Heart right ventricle (tissue), 16 donors: ENCODE data around the gene RAD23B. TPM values are rescaled to one million over a fixed set of nuclear protein-coding genes. Genes with fewer than 3 reads are reported as not detected.

Experiments used
- ATAC-seq, 8 donors: fragments of 200-7000 bp; cut with Tn5 transposase; one replicate each; pipeline ENCODE4 v1.9.1; 2020; ENCODE audit warnings: mild to moderate bottlenecking in 8 of 8, moderate library complexity in 8 of 8, moderate number of reproducible peaks in 1 of 8
- DNase-seq, 2 donors: peaks; one replicate each; pipeline ENCODE4 v3.0.0-alpha.2; 2020
- H3K27ac ChIP-seq, 10 donors: fragments of 200-600 bp; sonication (generic) in 2 of 10; one replicate each; pipeline versions ENCODE4 v1.5.0 to v1.8.0; 2020 to 2022; ENCODE audit warnings: mild to moderate bottlenecking in 3 of 10
- H3K27me3 ChIP-seq, 7 donors: fragments of 200-600 bp; one replicate each; pipeline ENCODE4 v1.8.0; 2021 to 2022; ENCODE audit warnings: mild to moderate bottlenecking in 2 of 7
- H3K36me3 ChIP-seq, 9 donors: fragments of 200-600 bp; sonication (generic) in 1 of 9; one replicate each; pipeline versions ENCODE4 v1.5.0 to v1.8.0; 2020 to 2022; ENCODE audit warnings: mild to moderate bottlenecking in 2 of 9
- H3K4me1 ChIP-seq, 9 donors: fragments of 200-600 bp; sonication (generic) in 1 of 9; one replicate each; pipeline versions ENCODE4 v1.5.0 to v1.8.0; 2020 to 2022; ENCODE audit warnings: mild to moderate bottlenecking in 4 of 9
- H3K4me3 ChIP-seq, 10 donors: fragments of 200-600 bp; sonication (generic) in 2 of 10; one replicate each; pipeline versions ENCODE4 v1.5.0 to v1.8.0; 2020 to 2022; ENCODE audit warnings: mild to moderate bottlenecking in 7 of 10, moderate library complexity in 2 of 10
- H3K9me3 ChIP-seq, 11 donors: fragments of 200-600 bp in 10 of 11; sonication (generic) in 2 of 11; one replicate each; pipeline versions ENCODE4 v1.5.0 to v1.8.0; 2013 to 2022; ENCODE audit warnings: mild to moderate bottlenecking in 2 of 11, control low read depth in 1 of 11, moderate library complexity in 1 of 11
- CTCF ChIP-seq, 9 donors: fragments of 200-600 bp; sonication (generic) in 2 of 9; IDR thresholded peaks; one replicate each; pipeline versions ENCODE4 v1.5.0 to v1.8.0; 2021 to 2022; ENCODE audit warnings: antibody characterized with exemption in 9 of 9, mild to moderate bottlenecking in 5 of 9, moderate library complexity in 1 of 9
- WGBS, 2 donors: extraction: QIAGEN DNeasy Blood & Tissue Kit; methylation state at CpG; one replicate each; pipeline ENCODE4 v1.1.7; 2013; ENCODE audit warnings: inconsistent platforms in 1 of 2; 5-methylcytosine and 5-hydroxymethylcytosine counted together
- intact Hi-C, 10 donors: fragments of 100-400 bp; cut with DNase I; formaldehyde crosslinking; loops; one replicate each; pipeline versions ENCODE4 v1.11.1 to v1.14.2; 2022
- polyA plus RNA-seq, 2 donors: library from polyadenylated mRNA; stranded (reverse); fragments of 200-250 nt; gene quantifications; one replicate each; pipeline ENCODE4 v1.2.3, GENCODE V29; 2013
- total RNA-seq, 10 donors: library from RNA; stranded (reverse); fragmentation: NEBNext Ultra II Directional in 3 of 10; extraction: Animal tissue kit (Norgen Biotek cat#: 25700) in 3 of 10; gene quantifications; one replicate each; pipeline versions ENCODE4 v1.2.1 to v1.2.4, GENCODE V29; 2021 to 2023
- donor health status: Arrhythmogenic right ventricular cardiomyopathy.
- donor health status: ischemic (EF 13 %, LVEDD 7.1; RV severe dilation, severe dysfunction).
- donor health status: healthy with polysubstance abuse.
- donor health status: DM: no; HTN: yes; CAD: no.
- donor health status: DM: no; HTN: no; CAD: no.
- donor health status: ischemic (EF 25% LVEDD 6.9; RV normal size, moderate dysfunction).
- donor health status: ischemic (EF 25% LVEDD 5.7; RV mildly dilated, moderate dysfunction).
- donor health status: healthy.
- donor health status: DM: yes; HTN: yes; CAD: no.
- donor health status: Ischemic cardiomyopathy.
- donor health status: ischemic (EF 35%, LVEDD 5.7; RV mildly dilated, moderate dysfunction).
- donor health status: nonischemic (EF 11% LVEDD 7.7; RV severe dilation, severe dysfunction).
- donor health status: DM: yes; HTN: yes; CAD: no.
- donor health status: PGD.
- donor health status: ischemic (EF 29% LVEDD 5.4; RV normal size, mild dysfunction).
- donor health status: nonischemic (EF 23%, LVEDD 6.1; RV moderate dilation, normal function).

Gene RAD23B
- total and polyA plus RNA-seq, 12 donors = 41.7 to 122 (median 103) TPM

- no peaks in the 10 kb centered on the region for H3K9me3 ChIP-seq
- intact Hi-C loops = loop anchor here in 2 of 10 donors (5.0 to 10.0 kb wide), 3 partner anchors 33 to 61 kb away; no protein-coding TSS in a partner anchor
- peak overlapping the region; percentile 97 to 100 (median 99) for H3K27ac ChIP-seq
- H3K36me3 ChIP-seq = no peaks in the 10 kb centered on the region
- TF ChIP-seq CTCF (IDR thresholded peaks at IDR 0.05) = peak in 1 of 9 donors; percentile 2
- 0% methylated on average over 50 to 55 of the region's 55 CpGs for WGBS, 2 donors
- no peaks in the 10 kb centered on the region for H3K27me3 ChIP-seq
- DNase-seq (peak; percentile 66 to 74), ATAC-seq (peak; percentile 25 to 56 (median 44))
- H3K4me1 ChIP-seq = peaks cover 0 to 57% (median 48%) of the 10 kb centered on the region in 9 donors
- H3K4me3 ChIP-seq = peak overlapping the region; percentile 68 to 98 (median 92)
These were observed 841 bp downstream of the RAD23B start for GRCh38 chr9:107283623-107284616.

- WGBS, 2 donors = 3 to 5% methylated on average over 6 of the region's 6 CpGs
- DNase-seq (no peak), ATAC-seq (no peak)
- Histone ChIP-seq H3K27ac (peak overlapping the region in 8 of 10 donors; percentile 98 to 100 (median 99)), H3K4me3 (peak overlapping the region; percentile 68 to 98 (median 92)), H3K9me3 (no peaks in the 10 kb centered on the region), H3K4me1 (peaks cover 0 to 61% (median 55%) of the 10 kb centered on the region in 9 donors), H3K27me3 (no peaks in the 10 kb centered on the region), H3K36me3 (no peaks in the 10 kb centered on the region)
- intact Hi-C loops = loop anchor here in 2 of 10 donors (5.0 to 10.0 kb wide), 4 partner anchors 33 to 60 kb away; no protein-coding TSS in a partner anchor
- TF ChIP-seq CTCF (IDR thresholded peaks at IDR 0.05) = no peak
These were observed 1.6 kb downstream of the RAD23B start for GRCh38 chr9:107284636-107285035.

GRCh38 chr9:107285286-107285685 is 2.2 kb downstream of the RAD23B start:
- intact Hi-C loops = loop anchor here in 1 of 10 donors (5.0 to 10.0 kb wide), 2 partner anchors 37 to 60 kb away; no protein-coding TSS in a partner anchor
- no peaks in the 10 kb centered on the region for H3K36me3 ChIP-seq
- H3K27ac ChIP-seq = peak overlapping the region in 6 of 10 donors; percentile 98 to 100 (median 99)
- no peak for DNase-seq
- ATAC-seq = no peak
- 11 to 15% methylated on average over 6 of the region's 6 CpGs for WGBS, 2 donors
- H3K27me3 ChIP-seq = no peaks in the 10 kb centered on the region
- H3K4me3 ChIP-seq = peak overlapping the region; percentile 8 to 98 (median 92)
- peaks cover 0 to 66% (median 61%) of the 10 kb centered on the region in 9 donors for H3K4me1 ChIP-seq
- no peak for TF ChIP-seq CTCF (IDR thresholded peaks at IDR 0.05)
- no peaks in the 10 kb centered on the region for H3K9me3 ChIP-seq

- WGBS, 2 donors = 44 to 48% methylated on average over 2 of the region's 2 CpGs
- H3K4me1 ChIP-seq = peaks cover 0 to 73% (median 69%) of the 10 kb centered on the region in 9 donors
- H3K27me3 ChIP-seq = no peaks in the 10 kb centered on the region
- H3K27ac ChIP-seq = peak overlapping the region in 3 of 10 donors; percentile 98 to 99 (median 99)
- intact Hi-C loops = loop anchor here in 2 of 10 donors (2.0 to 10.0 kb wide), 3 partner anchors 31 to 59 kb away; no protein-coding TSS in a partner anchor
- no peak for ATAC-seq
- H3K4me3 ChIP-seq = peak overlapping the region in 7 of 10 donors; percentile 68 to 98 (median 93)
- DNase-seq = no peak
- H3K36me3 ChIP-seq = no peaks in the 10 kb centered on the region
- H3K9me3 ChIP-seq = no peaks in the 10 kb centered on the region
- TF ChIP-seq CTCF (IDR thresholded peaks at IDR 0.05) = no peak
These were observed 3.0 kb downstream of the RAD23B start for GRCh38 chr9:107286057-107286456.
